ENCODE data around the gene KCNK3. TPM values are rescaled to one million over a fixed set of nuclear protein-coding genes. Genes with fewer than 3 reads are reported as not detected.

Gene KCNK3
- total RNA-seq, 1 experiment from 2014 or later = 0.09 TPM

GRCh38 chr2:26704441-26704977, 12.0 kb downstream of the KCNK3 start:
- no peak overlapping the region for H3K27ac Mint-ChIP-seq
- Histone ChIP-seq H3K27me3 (ENCODE audit: insufficient read depth, low read length) (no peaks in the 10 kb centered on the region; the same call in 1 of the 2 replicates), H4K20me1 (ENCODE audit: control insufficient read depth, insufficient read depth, insufficient read length) (no peaks in the 10 kb centered on the region), H3K9me3 (ENCODE audit: control insufficient read depth, low read depth, low read length) (no peaks in the 10 kb centered on the region), H2AFZ (ENCODE audit: low read length) (no peak overlapping the region), H2BK20ac (ENCODE audit: low read depth, low read length, poor library complexity, severe bottlenecking) (no peak overlapping the region), H2BK120ac (ENCODE audit: low read depth, low read length, poor library complexity, severe bottlenecking) (no peak overlapping the region), H3K18ac (ENCODE audit: insufficient read length, low read depth, low read length) (no peak overlapping the region), H3K9ac (ENCODE audit: extremely low read depth, insufficient read length, low read length) (no peak overlapping the region), H3K4ac (ENCODE audit: low read depth, low read length) (no peak overlapping the region), H4K5ac (ENCODE audit: insufficient read length, low read depth, low read length) (no peak overlapping the region), H2BK5ac (ENCODE audit: insufficient read length, low read length) (no peak overlapping the region), H3K27ac (ENCODE audit: insufficient read length, low read depth, low read length) (no peak overlapping the region), H3K79me2 (ENCODE audit: insufficient read depth, low read length) (no peaks in the 10 kb centered on the region), H2BK12ac (ENCODE audit: insufficient read length, low read depth, low read length) (no peak overlapping the region), H4K8ac (replicated peaks; ENCODE audit: insufficient read length, low read depth, low read length) (no peak overlapping the region), H3K14ac (ENCODE audit: insufficient read depth, low read length) (no peak overlapping the region), H4K91ac (ENCODE audit: insufficient read length, low read depth, low read length) (no peak overlapping the region), H3K4me1 (ENCODE audit: insufficient read depth, low read length) (no peaks in the 10 kb centered on the region), H3K4me2 (ENCODE audit: insufficient read depth, insufficient read length, low read length) (no peak overlapping the region), H3T11ph (ENCODE audit: low read length) (no peak overlapping the region), H3K56ac (ENCODE audit: insufficient read length, low read depth, low read length) (no peak overlapping the region), H3K79me1 (ENCODE audit: insufficient read depth, low read depth, low read length, poor library complexity, severe bottlenecking) (no peaks in the 10 kb centered on the region), H3K23me2 (ENCODE audit: insufficient read length, low read depth, low read length, poor library complexity, severe bottlenecking) (no peaks in the 10 kb centered on the region), H2BK15ac (ENCODE audit: low read depth, low read length) (no peak overlapping the region), H2AK5ac (ENCODE audit: insufficient read length, low read length) (no peak overlapping the region), H3K23ac (ENCODE audit: insufficient read length, low read depth, low read length) (no peak overlapping the region)
- no peak for DNase-seq
- H3K9me3 Mint-ChIP-seq = no peaks in the 10 kb centered on the region
- no CpG with 5 or more reads among the region's 7 CpGs for WGBS (ENCODE audit: extremely low coverage, insufficient read length, low lambda C conversion rate)
- H3K27me3 Mint-ChIP-seq (ENCODE audit: low read depth) = peaks cover 45% of the 10 kb centered on the region
- no peaks in the 10 kb centered on the region for H3K36me3 Mint-ChIP-seq (ENCODE audit: insufficient read depth in 1 of 3, low read depth in 3 of 3)
- no peak for TF ChIP-seq CTCF (conservative IDR thresholded peaks at IDR 0.05)
- H3K4me3 Mint-ChIP-seq = no peak overlapping the region
- H3K4me1 Mint-ChIP-seq = peaks cover 4 to 14% of the 10 kb centered on the region in 2 experiments

Measured in H9 (cell line).